HEK293T (cell line): Measurements from ENCODE around the gene ZSCAN9.
A peak's percentile ranks its signal among the peaks of the same experiment; 100 is the strongest.

ENCODE experiments used
- CTCF ChIA-PET: fragments of 350-600 bp; formaldehyde crosslinking; extraction: SDS; loops from one replicate; lab custom pipeline; 2021; ENCODE audit warnings: antibody characterized with exemption, inconsistent platforms; lab: Yijun Ruan, JAX
- POLR2A ChIA-PET: fragments of 350-600 bp; formaldehyde crosslinking; extraction: SDS; loops from one replicate; lab custom pipeline; 2020; ENCODE audit warnings: antibody characterized with exemption, inconsistent platforms; lab: Yijun Ruan, JAX
- DNase-seq: peaks from one replicate; pipeline ENCODE4 v3.0.0; 2012; ENCODE audit warnings: mixed read lengths; ENCODE audit errors: extremely low spot score
- ARNT ChIP-seq: fragments of 450-650 bp; IDR thresholded peaks from 2 replicates; pipeline ENCODE4 v1.6.1; 2017; ENCODE audit warnings: mild to moderate bottlenecking
- BHLHE40 ChIP-seq: fragments of 450-650 bp; IDR thresholded peaks from 2 replicates; pipeline ENCODE4 v1.6.1; 2016; ENCODE audit warnings: mild to moderate bottlenecking, moderate library complexity, borderline replicate concordance
- CTBP1 ChIP-seq: fragments of 450-650 bp; IDR thresholded peaks from 2 replicates; pipeline ENCODE4 v1.6.1; 2016; ENCODE audit warnings: borderline replicate concordance
- ELF4 ChIP-seq: fragments of 450-650 bp; IDR thresholded peaks from 2 replicates; pipeline ENCODE4 v1.6.1; 2017; ENCODE audit warnings: antibody characterized with exemption
- FOXA1 ChIP-seq: fragments of 450-650 bp; IDR thresholded peaks from 2 replicates; pipeline ENCODE4 v1.6.1; 2016; ENCODE audit warnings: mild to moderate bottlenecking
- FOXK2 ChIP-seq: fragments of 450-650 bp; IDR thresholded peaks from 2 replicates; pipeline ENCODE4 v1.6.1; 2016; ENCODE audit warnings: mild to moderate bottlenecking
- FOXM1 ChIP-seq: fragments of 450-650 bp; IDR thresholded peaks from 2 replicates; pipeline ENCODE4 v1.6.1; 2017; ENCODE audit warnings: mild to moderate bottlenecking, borderline replicate concordance
- HDGF ChIP-seq: fragments of 450-650 bp; IDR thresholded peaks from 2 replicates; pipeline ENCODE4 v1.6.1; 2017; ENCODE audit warnings: antibody characterized with exemption, borderline replicate concordance
- L3MBTL2 ChIP-seq: fragments of 450-650 bp; conservative IDR thresholded peaks from 2 replicates; pipeline ENCODE4 v1.6.1; 2016; ENCODE audit warnings: mild to moderate bottlenecking
- LEF1 ChIP-seq: fragments of 450-650 bp; IDR thresholded peaks from 2 replicates; pipeline ENCODE4 v1.6.1; 2017; ENCODE audit warnings: mild to moderate bottlenecking, borderline replicate concordance
- NFRKB ChIP-seq: fragments of 450-650 bp; IDR thresholded peaks from 2 replicates; pipeline ENCODE4 v1.6.1; 2016; ENCODE audit warnings: mild to moderate bottlenecking, moderate library complexity
- SP1 ChIP-seq: fragments of 450-650 bp; IDR thresholded peaks from 2 replicates; pipeline ENCODE4 v1.6.1; 2017
- SUZ12 ChIP-seq: fragments of 450-650 bp; IDR thresholded peaks from 2 replicates; pipeline ENCODE4 v1.6.1; 2016; ENCODE audit warnings: mild to moderate bottlenecking
- TARDBP ChIP-seq: fragments of 450-650 bp; IDR thresholded peaks from 2 replicates; pipeline ENCODE4 v1.6.1; 2016
- ZNF384 ChIP-seq: fragments of 450-650 bp; IDR thresholded peaks from 2 replicates; pipeline ENCODE4 v1.6.1; 2016
- TF ChIP-seq, protein P1 (sequence below): fragments of 450-650 bp; IDR thresholded peaks from 2 replicates; pipeline ENCODE4 v1.6.1; 2016

ZSCAN9 gene

DNA sequence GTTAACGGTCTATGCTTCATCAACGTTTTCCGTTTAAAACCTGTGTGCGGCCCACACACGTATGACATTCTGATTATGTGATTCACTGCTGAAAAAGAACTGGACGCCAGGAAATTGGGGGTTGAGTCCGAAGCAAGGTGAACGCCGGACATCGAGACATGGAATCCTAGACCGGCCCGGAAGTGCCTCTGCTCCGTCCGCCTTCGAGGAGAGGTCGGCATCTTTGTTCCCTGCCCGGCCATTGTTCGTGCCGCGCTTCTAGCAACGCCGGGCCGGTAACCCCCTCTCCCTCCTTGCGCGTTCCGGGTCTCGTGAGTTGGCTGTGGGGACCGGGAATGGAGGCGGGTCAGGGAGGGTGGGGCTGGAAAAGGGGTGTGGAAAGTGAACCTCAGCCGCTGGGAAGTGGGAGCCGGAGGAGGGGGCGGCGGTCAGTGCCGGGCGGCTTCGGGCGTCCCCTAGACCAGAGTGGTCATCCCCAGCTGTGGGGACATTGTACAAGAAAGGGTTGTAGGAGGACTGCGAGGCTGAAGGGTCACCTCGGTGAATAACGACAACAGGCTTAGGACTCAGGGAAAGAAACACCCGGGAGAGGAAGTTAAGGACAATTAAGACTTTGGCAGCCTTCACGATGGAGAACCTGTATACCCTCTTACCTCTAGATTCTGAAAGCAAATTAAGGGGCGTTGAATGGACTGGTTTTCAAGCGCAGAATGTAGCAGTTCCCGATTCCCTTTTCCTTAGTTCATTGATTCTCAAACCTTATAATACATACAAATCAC lies at the start of gene ZSCAN9:
Gene ZSCAN9 (plus strand): TSS at position 220 of the 779 bp plus-strand sequence. CDS start 1,810 bp downstream, outside the sequence.
- POLR2A ChIA-PET: interaction anchor here (0.6 to 3.5 kb wide), 6 partner anchors 23 to 110 kb away, joined by 3 to 13 read pairs (median 4); partner anchors contain the start of genes PGBD1, ZKSCAN4 and ZKSCAN8
- DNase-seq: peak; percentile 81
- TF ChIP-seq FOXA1: no peak
- TF ChIP-seq SP1: no peak
- no peak for TF ChIP-seq TARDBP
- TF ChIP-seq ELF4: peak; percentile 63
- TF ChIP-seq FOXK2: no peak
- peak; percentile 44 for TF ChIP-seq L3MBTL2
- TF ChIP-seq, protein P1, sequence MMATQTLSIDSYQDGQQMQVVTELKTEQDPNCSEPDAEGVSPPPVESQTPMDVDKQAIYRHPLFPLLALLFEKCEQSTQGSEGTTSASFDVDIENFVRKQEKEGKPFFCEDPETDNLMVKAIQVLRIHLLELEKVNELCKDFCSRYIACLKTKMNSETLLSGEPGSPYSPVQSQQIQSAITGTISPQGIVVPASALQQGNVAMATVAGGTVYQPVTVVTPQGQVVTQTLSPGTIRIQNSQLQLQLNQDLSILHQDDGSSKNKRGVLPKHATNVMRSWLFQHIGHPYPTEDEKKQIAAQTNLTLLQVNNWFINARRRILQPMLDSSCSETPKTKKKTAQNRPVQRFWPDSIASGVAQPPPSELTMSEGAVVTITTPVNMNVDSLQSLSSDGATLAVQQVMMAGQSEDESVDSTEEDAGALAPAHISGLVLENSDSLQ: no peak
- TF ChIP-seq ARNT: peak; percentile 68; the same call in 1 of the 2 replicates
- TF ChIP-seq CTBP1: peak; percentile 56; the same call in 1 of the 2 replicates
- no peak for TF ChIP-seq FOXM1
- peak; percentile 83 for TF ChIP-seq NFRKB
- no peak for TF ChIP-seq HDGF
- TF ChIP-seq ZNF384: no peak
- TF ChIP-seq SUZ12: no peak
- no peak for TF ChIP-seq BHLHE40
- no peak for TF ChIP-seq LEF1
- CTCF ChIA-PET: no interaction called here

DNA sequence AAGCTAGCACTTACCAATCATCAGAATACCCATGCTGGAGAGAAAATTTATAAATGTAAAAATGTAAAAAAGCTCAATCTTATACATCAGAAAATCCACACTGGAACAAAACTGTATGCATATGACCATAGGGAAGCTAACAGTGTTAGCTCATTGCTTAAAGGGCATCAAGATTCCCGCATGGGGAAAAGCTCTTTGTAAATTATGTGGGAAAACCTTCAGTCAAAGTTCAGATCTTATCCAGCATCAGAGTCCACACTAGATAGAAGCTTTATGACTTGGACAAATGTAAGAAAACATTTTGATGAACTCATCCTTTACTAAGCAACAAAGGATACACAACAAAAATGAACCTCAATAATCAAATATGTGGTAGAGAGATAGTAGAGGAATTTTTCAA lies 48.7 kb upstream of the ZSCAN9 start:
- DNase-seq: no peak
- TF ChIP-seq ELF4 (no peak), NFRKB (no peak), SP1 (no peak), ARNT (no peak)
- ChIA-PET CTCF (no interaction called here), POLR2A (interaction anchor here (2.2 kb wide), 1 partner anchor 14 kb away, joined by 7 read pairs; no protein-coding TSS in a partner anchor)

DNA sequence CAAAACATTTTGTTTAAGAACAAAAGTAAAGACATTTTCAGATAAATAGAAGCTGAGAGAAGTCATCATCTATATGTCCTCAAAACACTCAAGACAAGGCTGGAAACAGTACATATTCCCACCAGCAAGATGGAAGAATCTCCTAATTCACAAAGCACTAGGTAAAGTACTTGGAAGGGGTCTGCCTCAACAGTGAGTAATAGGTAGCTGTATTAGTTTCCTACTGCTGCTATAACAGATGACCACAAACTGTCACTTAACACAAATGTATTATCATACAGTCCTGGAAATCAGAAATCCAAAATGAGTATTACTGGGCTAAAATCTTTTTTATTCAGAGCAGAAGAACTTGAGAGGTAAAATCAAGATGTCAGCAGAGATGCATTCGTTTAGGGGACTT lies 42.8 kb upstream of the ZSCAN9 start:
- ChIA-PET CTCF (no interaction called here), POLR2A (no interaction called here)
- DNase-seq: no peak
- TF ChIP-seq NFRKB (no peak), L3MBTL2 (no peak), HDGF (no peak), ARNT (no peak), FOXK2 (no peak), ELF4 (no peak), ZNF384 (no peak), LEF1 (no peak), SUZ12 (no peak)

DNA sequence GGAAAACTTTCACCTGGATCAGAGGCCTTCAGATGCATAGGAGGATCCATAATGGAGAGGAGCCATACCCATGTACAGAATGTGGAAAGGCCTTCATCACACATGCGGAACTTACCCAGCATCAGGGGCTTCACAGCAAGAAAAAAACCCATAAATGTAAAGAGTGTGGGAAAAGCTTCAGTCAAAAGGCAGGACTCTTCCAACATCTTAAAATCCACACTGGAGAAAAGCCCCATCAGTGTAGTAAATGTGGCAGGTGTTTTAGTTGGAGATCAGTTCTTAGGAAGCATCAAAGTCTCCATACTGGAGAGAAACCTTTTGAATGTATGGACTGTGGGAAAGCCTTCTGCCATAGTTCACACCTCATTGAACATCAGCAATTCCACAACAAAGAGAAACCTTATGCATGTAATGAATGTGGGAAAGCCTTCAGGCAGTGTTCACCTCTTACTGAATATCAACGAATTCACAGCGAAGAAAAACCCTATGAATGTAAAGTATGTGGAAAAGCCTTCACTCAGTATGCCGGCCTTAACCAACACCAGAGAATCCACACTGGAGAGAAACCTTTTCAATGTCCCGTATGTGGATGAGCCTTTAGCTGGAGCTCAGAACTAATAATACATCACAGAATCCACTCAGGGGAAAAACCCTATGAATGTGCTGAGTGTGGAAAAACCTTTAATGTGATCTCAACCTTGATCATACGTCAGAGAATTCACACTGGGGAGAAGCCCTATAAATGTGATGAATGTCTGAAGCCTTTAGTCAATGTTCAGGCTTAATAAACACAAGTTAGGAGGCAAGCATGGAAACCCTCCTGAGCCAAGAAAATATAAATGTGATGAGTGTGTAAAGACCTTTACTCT lies 36.7 kb upstream of the ZSCAN9 start:
- peak; percentile 43; the same call in 1 of the 2 replicates for TF ChIP-seq NFRKB
- no peak for TF ChIP-seq FOXM1
- no peak for DNase-seq
- ChIA-PET POLR2A (no interaction called here), CTCF (no interaction called here)

DNA sequence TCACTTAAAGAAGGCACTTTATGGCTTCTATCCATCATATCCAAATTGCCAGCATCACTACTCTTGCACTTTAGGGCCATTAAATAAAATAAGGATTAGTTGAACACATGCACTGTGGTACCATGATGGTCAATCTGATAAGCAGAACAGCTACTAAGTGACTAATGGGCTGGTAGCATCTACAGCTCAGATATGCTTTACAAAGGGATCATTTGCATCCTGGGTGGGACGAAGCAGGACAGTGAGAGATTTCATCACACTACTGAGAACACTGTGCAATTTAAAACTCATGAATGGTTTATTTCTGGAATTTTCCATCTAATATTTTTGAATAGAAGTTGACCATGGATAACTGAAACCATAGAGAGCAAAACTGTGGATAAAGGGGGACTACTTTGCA lies 25.1 kb upstream of the ZSCAN9 start:
- CTCF ChIA-PET: no interaction called here
- TF ChIP-seq L3MBTL2 (no peak), SUZ12 (no peak), ARNT (no peak), SP1 (no peak), NFRKB (no peak), HDGF (no peak), TARDBP (no peak), ZNF384 (no peak), BHLHE40 (no peak), LEF1 (no peak), FOXA1 (no peak), ELF4 (no peak), CTBP1 (no peak), FOXM1 (no peak), FOXK2 (no peak)
- TF ChIP-seq, protein P1: no peak
- POLR2A ChIA-PET: no interaction called here
- DNase-seq: no peak

DNA sequence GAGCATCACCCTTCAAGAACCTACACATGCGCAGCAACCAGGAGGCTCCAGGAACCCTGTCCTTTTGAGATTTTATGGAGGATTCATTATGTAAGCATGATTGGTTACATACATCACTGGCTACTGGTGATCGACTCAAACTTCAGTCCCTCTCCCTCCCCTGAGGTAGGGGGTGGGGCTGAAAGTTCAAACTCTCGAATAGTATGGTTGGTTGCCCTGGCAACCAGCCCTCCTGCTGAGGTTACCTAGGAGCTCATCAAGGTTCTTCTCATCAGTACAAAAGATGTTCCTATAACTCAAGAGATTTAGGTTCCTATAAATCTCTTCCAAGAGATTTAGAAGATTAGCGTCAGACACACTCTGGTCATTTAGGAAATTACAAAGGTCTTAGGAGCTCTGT lies 21.9 kb upstream of the ZSCAN9 start:
- no peak for DNase-seq
- ChIA-PET CTCF (no interaction called here), POLR2A (no interaction called here)
- TF ChIP-seq CTBP1: no peak
- no peak for TF ChIP-seq SUZ12
- no peak for TF ChIP-seq FOXM1
- no peak for TF ChIP-seq HDGF
- TF ChIP-seq ARNT: no peak
- TF ChIP-seq LEF1: no peak
- no peak for TF ChIP-seq BHLHE40
- TF ChIP-seq ZNF384: no peak
- TF ChIP-seq ELF4: no peak
- TF ChIP-seq, protein P1: no peak
- TF ChIP-seq FOXA1: no peak
- TF ChIP-seq TARDBP: no peak
